ENCODE results near the gene GATB. TPM values are rescaled to one million over a fixed set of nuclear protein-coding genes. Genes with fewer than 3 reads are reported as not detected.

Gene GATB
- total RNA-seq, 1 donor from 2014 or later, result 17.7 TPM

- Histone ChIP-seq H3K36me3 (no peaks in the 10 kb centered on the region), H3K27ac (no peak overlapping the region), H3K4me3 (no peak overlapping the region), H3K27me3 (no peaks in the 10 kb centered on the region), H3K9me3 (no peaks in the 10 kb centered on the region), H3K4me1 (no peaks in the 10 kb centered on the region)
- intact Hi-C loops (cut with DNase I), result no loop called here
- ATAC-seq, result no peak
- no peak for DNase-seq
- no peak for TF ChIP-seq CTCF (IDR thresholded peaks at IDR 0.05)
These were observed 46.4 kb upstream of the GATB start for GRCh38 chr4:151807220-151807619.

DNA sequence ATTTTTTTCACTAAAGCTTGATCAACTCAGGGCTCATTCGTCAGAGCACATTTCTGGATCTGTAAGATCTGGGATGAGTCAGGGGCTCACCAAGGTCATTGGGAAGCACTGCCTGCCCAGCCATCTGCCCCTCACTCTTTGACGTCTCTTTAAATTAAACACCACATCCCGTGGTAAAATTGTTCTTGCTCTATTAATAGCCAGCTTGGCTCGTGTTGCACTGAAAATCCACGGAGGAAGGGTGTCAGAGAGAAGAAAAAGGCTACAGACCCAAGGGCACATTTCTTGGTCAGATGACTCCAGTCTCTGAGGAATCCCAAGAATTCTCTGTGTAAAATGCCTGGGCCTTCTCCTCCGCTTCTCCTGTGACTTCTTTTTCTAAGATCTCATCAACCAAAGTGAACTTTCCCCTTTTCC is 45.7 kb upstream of the GATB start:
- Histone ChIP-seq H3K36me3 (no peaks in the 10 kb centered on the region), H3K4me1 (no peaks in the 10 kb centered on the region), H3K27ac (no peak overlapping the region), H3K27me3 (no peaks in the 10 kb centered on the region), H3K9me3 (no peaks in the 10 kb centered on the region), H3K4me3 (no peak overlapping the region)
- TF ChIP-seq CTCF (IDR thresholded peaks at IDR 0.05), result no peak
- ATAC-seq (no peak), DNase-seq (no peak)
- intact Hi-C loops (cut with DNase I), result no loop called here

DNA sequence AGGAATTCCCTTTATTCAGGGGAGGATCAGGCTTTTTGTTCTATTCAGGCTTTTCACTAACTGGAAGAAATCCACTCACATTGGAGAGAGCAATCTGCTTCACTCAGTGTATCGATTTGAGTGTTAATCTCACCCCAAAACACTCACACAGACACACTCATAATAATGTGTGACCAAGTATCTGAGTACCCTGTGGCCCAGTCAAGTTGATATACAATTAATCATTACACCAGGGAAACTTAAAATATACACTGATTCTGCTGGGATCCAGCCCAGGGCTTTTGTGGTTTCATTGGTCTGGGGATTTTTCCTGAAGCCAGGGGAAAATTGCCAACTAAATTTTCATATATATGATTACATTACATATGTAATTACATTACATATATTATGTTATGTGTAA is 44.0 kb upstream of the GATB start:
- ATAC-seq (no peak), DNase-seq (no peak)
- Histone ChIP-seq H3K4me1 (no peaks in the 10 kb centered on the region), H3K9me3 (no peaks in the 10 kb centered on the region), H3K36me3 (no peaks in the 10 kb centered on the region), H3K4me3 (no peak overlapping the region), H3K27ac (no peak overlapping the region), H3K27me3 (no peaks in the 10 kb centered on the region)
- intact Hi-C loops (cut with DNase I), result no loop called here
- TF ChIP-seq CTCF (IDR thresholded peaks at IDR 0.05), result no peak

DNA sequence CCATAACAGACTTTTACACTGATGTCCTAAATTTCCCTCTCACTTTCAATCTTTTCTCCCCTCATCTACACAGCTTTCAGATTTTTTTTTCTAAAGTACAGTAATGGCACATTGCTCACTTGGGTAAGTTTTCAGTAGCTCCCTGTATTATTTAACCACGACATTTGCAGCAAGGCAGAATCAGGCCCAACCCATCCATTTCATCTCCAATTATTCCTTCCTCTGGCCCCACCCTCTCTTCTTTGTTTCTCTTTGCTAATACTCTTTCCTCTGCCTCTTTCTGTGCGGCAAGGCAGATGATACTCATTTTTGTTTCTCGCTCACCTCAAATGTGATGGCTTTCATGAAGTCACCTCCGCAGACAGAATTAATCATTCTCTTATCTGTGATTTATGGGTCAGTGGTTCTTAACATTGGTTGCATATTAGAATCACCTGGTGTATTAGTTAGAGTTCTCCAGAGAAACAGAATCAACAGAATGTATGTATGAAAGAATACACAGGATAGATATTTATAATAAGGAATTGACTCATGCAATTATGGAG is 43.4 kb upstream of the GATB start:
- DNase-seq (no peak), ATAC-seq (no peak)
- Histone ChIP-seq H3K27me3 (no peaks in the 10 kb centered on the region), H3K4me3 (no peak overlapping the region), H3K4me1 (no peaks in the 10 kb centered on the region), H3K27ac (no peak overlapping the region), H3K36me3 (no peaks in the 10 kb centered on the region), H3K9me3 (no peaks in the 10 kb centered on the region)
- intact Hi-C loops (cut with DNase I), result no loop called here
- no peak for TF ChIP-seq CTCF (IDR thresholded peaks at IDR 0.05)

- H3K9me3 ChIP-seq, result no peaks in the 10 kb centered on the region
- H3K4me3 ChIP-seq, result no peak overlapping the region
- H3K36me3 ChIP-seq, result no peaks in the 10 kb centered on the region
- no peaks in the 10 kb centered on the region for H3K4me1 ChIP-seq
- ATAC-seq (no peak), DNase-seq (no peak)
- H3K27me3 ChIP-seq, result no peaks in the 10 kb centered on the region
- H3K27ac ChIP-seq, result no peak overlapping the region
- TF ChIP-seq CTCF (IDR thresholded peaks at IDR 0.05), result no peak
- intact Hi-C loops (cut with DNase I), result no loop called here
These were observed 42.4 kb upstream of the GATB start for GRCh38 chr4:151803246-151803645.
